GM21423 (cell line): ENCODE data around the gene HGS.
A peak's percentile ranks its signal among the peaks of the same experiment; 100 is the strongest.
"Not testable (repeated sequence)": the region's sequence is repeated elsewhere in the genome, so short reads cannot be mapped to it uniquely, and the experiment has no call there.

Experiments
- ATAC-seq: cut with Tn5 transposase; IDR thresholded peaks from one replicate; pipeline ENCODE4 v1.9.1; 2021; ENCODE audit warnings: mild to moderate bottlenecking, moderate library complexity; ENCODE audit not compliant: unreplicated experiment

HGS gene

GRCh38 chr17:81656118-81656743 is 27.6 kb upstream of the HGS start, which contains the start of gene PDE6G:
Gene PDE6G, minus strand, starts transcription at chr17:81656542. Its CDS starts 3,237 bp downstream, at chr17:81653305.
- ATAC-seq, result no peak

- no peak for ATAC-seq
Observed at GRCh38 chr17:81656835-81657234, 27.0 kb upstream of the HGS start.

GRCh38 chr17:81659038-81659437 is 24.8 kb upstream of the HGS start:
- no peak for ATAC-seq

GRCh38 chr17:81660441-81660840 is 23.4 kb upstream of the HGS start:
- ATAC-seq, result no peak

- ATAC-seq, result no peak
Observed at GRCh38 chr17:81662002-81662401, 21.8 kb upstream of the HGS start.

- ATAC-seq, result no peak
Observed at GRCh38 chr17:81664051-81664470, 19.8 kb upstream of the HGS start.

- no peak for ATAC-seq
Observed at GRCh38 chr17:81665205-81666091, 18.4 kb upstream of the HGS start.

- ATAC-seq, result peak; percentile 15
Observed at GRCh38 chr17:81666092-81666341, 17.8 kb upstream of the HGS start.

GRCh38 chr17:81666342-81667191 is 17.2 kb upstream of the HGS start, which contains the start of the genes CCDC137 and OXLD1:
Gene CCDC137, plus strand, starts transcription at chr17:81666737. Its CDS starts 30 bp downstream, at chr17:81666767.
Gene OXLD1, minus strand, starts transcription at chr17:81666605. Its CDS starts 28 bp downstream, at chr17:81666577.
- peak; percentile 91 for ATAC-seq

- no peak for ATAC-seq
Observed at GRCh38 chr17:81667754-81668153, 16.1 kb upstream of the HGS start.

GRCh38 chr17:81672504-81672903 is 11.3 kb upstream of the HGS start:
- ATAC-seq, result no peak

GRCh38 chr17:81672954-81673353 is 10.9 kb upstream of the HGS start:
- no peak for ATAC-seq

- no peak for ATAC-seq
Observed at GRCh38 chr17:81673561-81674258, 10.1 kb upstream of the HGS start.

GRCh38 chr17:81675515-81676221 is 8.1 kb upstream of the HGS start:
- ATAC-seq, result not testable (repeated sequence)

- no peak for ATAC-seq
Observed at GRCh38 chr17:81676906-81677305, 6.9 kb upstream of the HGS start.

- no peak for ATAC-seq
Observed at GRCh38 chr17:81680150-81680549, 3.7 kb upstream of the HGS start.

GRCh38 chr17:81681672-81682071 is 2.1 kb upstream of the HGS start:
- ATAC-seq, result no peak

GRCh38 chr17:81682565-81683207 is 1.1 kb upstream of the HGS start:
- ATAC-seq, result no peak

GRCh38 chr17:81683208-81683583 is 615 bp upstream of the HGS start:
- ATAC-seq, result peak; percentile 8
